Liver (tissue), 9 donors: Measurements from ENCODE around the gene HOXB9. TPM values are rescaled to one million over a fixed set of nuclear protein-coding genes. Genes with fewer than 3 reads are reported as not detected.

Experiments
- DNase-seq: peaks from one replicate; pipeline ENCODE4 v3.0.0-alpha.2; 2017; ENCODE audit warnings: low spot score
- H3K27ac ChIP-seq, 2 donors: one replicate each; pipeline ENCODE4 v1.7.0; 2013; ENCODE audit warnings: inconsistent platforms in 2 of 2, low read length in 2 of 2, control low read depth in 1 of 2, low read depth in 1 of 2, mild to moderate bottlenecking in 1 of 2
- H3K27me3 ChIP-seq, 4 donors: one replicate each; pipeline versions ENCODE4 v1.6.1 to v1.7.0; 2013; ENCODE audit warnings: low read length in 3 of 4, inconsistent platforms in 1 of 4, mild to moderate bottlenecking in 1 of 4, moderate library complexity in 1 of 4; ENCODE audit not compliant: control insufficient read depth in 4 of 4, insufficient read depth in 4 of 4
- H3K36me3 ChIP-seq, 4 donors: one replicate each; pipeline versions ENCODE4 v1.6.1 to v1.7.0; 2013; ENCODE audit warnings: low read length in 3 of 4, mild to moderate bottlenecking in 3 of 4, low read depth in 1 of 4, moderate library complexity in 1 of 4; ENCODE audit not compliant: control insufficient read depth in 4 of 4, insufficient read depth in 3 of 4
- H3K4me1 ChIP-seq, 4 donors: one replicate each; pipeline versions ENCODE4 v1.6.1 to v1.7.0; 2013; ENCODE audit warnings: low read length in 3 of 4, mild to moderate bottlenecking in 3 of 4, moderate library complexity in 1 of 4; ENCODE audit not compliant: control insufficient read depth in 4 of 4, insufficient read depth in 4 of 4
- H3K4me3 ChIP-seq, 3 donors: one replicate each; pipeline versions ENCODE4 v1.6.1 to v1.7.0; 2013; ENCODE audit warnings: low read length in 3 of 3, control low read depth in 1 of 3, low read depth in 1 of 3, mild to moderate bottlenecking in 1 of 3
- H3K9ac ChIP-seq, 2 donors: one replicate each; pipeline ENCODE4 v1.7.0; 2013; ENCODE audit warnings: low read length in 2 of 2, mild to moderate bottlenecking in 2 of 2, moderate library complexity in 2 of 2, control low read depth in 1 of 2, low read depth in 1 of 2
- H3K9me3 ChIP-seq, 4 donors: one replicate each; pipeline versions ENCODE4 v1.6.1 to v1.7.0; 2013; ENCODE audit warnings: low read length in 3 of 4; ENCODE audit not compliant: control insufficient read depth in 4 of 4
- EGR1 ChIP-seq, 2 donors: IDR thresholded peaks; 2 replicates each; pipeline ENCODE4 v1.6.1; 2016 to 2018; ENCODE audit warnings: antibody characterized with exemption in 2 of 2, low read depth in 2 of 2
- FOXA1 ChIP-seq: IDR thresholded peaks from 2 replicates; pipeline ENCODE4 v1.6.1; 2016; ENCODE audit warnings: antibody characterized with exemption
- FOXA2 ChIP-seq: IDR thresholded peaks from 2 replicates; pipeline ENCODE4 v1.6.1; 2016; ENCODE audit warnings: antibody characterized with exemption
- HNF4A ChIP-seq, 2 donors: conservative IDR thresholded peaks; 2 replicates each; pipeline ENCODE4 v1.6.1; 2016; ENCODE audit warnings: antibody characterized with exemption in 2 of 2, mild to moderate bottlenecking in 2 of 2
- HNF4G ChIP-seq: IDR thresholded peaks from 2 replicates; pipeline ENCODE4 v1.6.1; 2016; ENCODE audit warnings: antibody characterized with exemption
- JUND ChIP-seq, 2 donors: IDR thresholded peaks; 2 replicates each; pipeline ENCODE4 v1.6.1; 2016; ENCODE audit warnings: antibody characterized with exemption in 2 of 2
- NR2F2 ChIP-seq: IDR thresholded peaks from 2 replicates; pipeline ENCODE4 v1.6.1; 2016; ENCODE audit warnings: antibody characterized with exemption
- RAD21 ChIP-seq, 2 donors: IDR thresholded peaks; 2 replicates each; pipeline ENCODE4 v1.6.1; 2016; ENCODE audit warnings: antibody characterized with exemption in 2 of 2, mild to moderate bottlenecking in 2 of 2
- SP1 ChIP-seq: IDR thresholded peaks from 2 replicates; pipeline ENCODE4 v1.6.1; 2018; ENCODE audit warnings: antibody characterized with exemption, mild to moderate bottlenecking
- TAF1 ChIP-seq: conservative IDR thresholded peaks from 2 replicates; pipeline ENCODE4 v1.6.1; 2016; ENCODE audit warnings: antibody characterized with exemption, mild to moderate bottlenecking
- YY1 ChIP-seq: IDR thresholded peaks from 2 replicates; pipeline ENCODE4 v1.6.1; 2016; ENCODE audit warnings: antibody characterized with exemption, mild to moderate bottlenecking
- WGBS: extraction: QIAGEN DNeasy Blood & Tissue Kit; methylation state at CpG from one replicate; pipeline ENCODE4 v1.1.7; 2013; 5-methylcytosine and 5-hydroxymethylcytosine counted together
- polyA plus RNA-seq, 2 donors: library from polyadenylated mRNA; stranded (reverse) in 1 of 2; unstranded in 1 of 2; fragments of 200-250 nt in 1 of 2; fragments of >200 nt in 1 of 2; fragmentation: Nextera tagmentation in 1 of 2; extraction: Ambion mirVana in 1 of 2; gene quantifications; one replicate each; pipeline versions ENCODE4 v1.2.1 to v1.2.3, GENCODE V29; 2013 to 2015
- total RNA-seq, 2 donors: library from RNA; depleted of rRNA; stranded (reverse); fragments of >200 nt; gene quantifications; one replicate each; pipeline ENCODE4 v1.2.3, GENCODE V29; 2014
- TF ChIP-seq, protein P1 (sequence below): IDR thresholded peaks from 2 replicates; pipeline ENCODE4 v1.6.1; 2016; ENCODE audit warnings: antibody characterized with exemption, mild to moderate bottlenecking
- TF ChIP-seq, protein P2 (sequence below): fragments of 150-350 bp; IDR thresholded peaks from 2 replicates; pipeline ENCODE4 v1.5.1; 2017; ENCODE audit warnings: improper control_type of control experiment, low read depth, low read length; ENCODE audit not compliant: missing input control
- TF ChIP-seq, protein P3 (sequence below): IDR thresholded peaks from 2 replicates; pipeline ENCODE4 v1.6.1; 2016; ENCODE audit warnings: antibody characterized with exemption
- TF ChIP-seq, protein P4 (sequence below): IDR thresholded peaks from 2 replicates; pipeline ENCODE4 v1.6.1; 2016; ENCODE audit warnings: antibody characterized with exemption
- TF ChIP-seq, protein P5 (sequence below): IDR thresholded peaks from 2 replicates; pipeline ENCODE4 v1.6.1; 2016; ENCODE audit warnings: antibody characterized with exemption
- donor health status: healthy.
- donor health status: healthy.
- donor health status: healthy.
- donor health status: healthy.
- donor health status: healthy.

The HOXB9 gene
- total and polyA plus RNA-seq, 4 donors: not detected

DNA sequence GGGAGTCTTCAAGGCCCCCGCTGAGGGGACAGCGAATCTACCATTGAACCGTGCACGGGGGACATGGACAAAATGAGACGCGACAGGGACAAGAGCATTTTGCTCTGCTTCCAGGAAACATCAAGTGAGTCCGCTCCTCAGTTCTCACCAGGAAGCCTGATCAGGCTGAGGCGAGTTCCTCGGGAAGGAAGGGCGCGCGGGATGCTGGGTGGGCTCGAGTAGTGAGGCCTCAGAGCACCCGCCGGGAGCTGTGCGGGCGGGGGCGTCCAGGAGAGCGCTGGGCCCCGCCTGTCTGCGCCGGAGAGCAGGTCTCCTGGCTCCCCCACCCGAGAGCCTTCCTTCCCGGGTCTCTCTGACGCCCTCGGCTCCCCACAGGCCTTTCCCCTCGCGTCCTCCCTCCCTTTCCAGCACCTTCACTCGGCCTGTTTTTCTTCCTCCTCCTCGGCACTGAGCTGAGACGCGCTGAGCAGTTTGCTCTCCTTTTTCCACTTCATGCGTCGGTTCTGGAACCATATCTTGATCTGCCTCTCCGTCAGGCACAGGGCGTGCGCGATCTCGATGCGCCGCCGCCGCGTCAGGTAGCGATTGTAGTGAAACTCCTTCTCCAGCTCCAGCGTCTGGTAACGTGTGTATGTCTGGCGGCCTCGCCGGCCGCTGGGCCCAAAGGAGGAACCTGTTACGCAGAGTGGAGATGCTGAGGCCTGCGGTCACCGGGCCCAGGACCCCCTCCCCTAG, 30.0 kb downstream of the HOXB9 start:
- H3K9ac ChIP-seq: no peak overlapping the region
- H3K4me3 ChIP-seq: no peak overlapping the region
- no peaks in the 10 kb centered on the region for H3K36me3 ChIP-seq
- WGBS: 28% methylated on average over 54 of the region's 54 CpGs
- peaks cover 2 to 23% (median 4%) of the 10 kb centered on the region in 4 donors for H3K4me1 ChIP-seq
- H3K27me3 ChIP-seq: peaks cover 4 to 22% (median 11%) of the 10 kb centered on the region in 4 donors
- no peaks in the 10 kb centered on the region for H3K9me3 ChIP-seq
- no peak for TF ChIP-seq JUND (IDR thresholded peaks at IDR 0.05)
- TF ChIP-seq TAF1: no peak
- TF ChIP-seq FOXA2: no peak
- no peak for TF ChIP-seq RAD21 (IDR thresholded peaks at IDR 0.05)
- TF ChIP-seq HNF4A (conservative IDR thresholded peaks at IDR 0.05): no peak
- no peak for TF ChIP-seq SP1
- TF ChIP-seq, protein P1, sequence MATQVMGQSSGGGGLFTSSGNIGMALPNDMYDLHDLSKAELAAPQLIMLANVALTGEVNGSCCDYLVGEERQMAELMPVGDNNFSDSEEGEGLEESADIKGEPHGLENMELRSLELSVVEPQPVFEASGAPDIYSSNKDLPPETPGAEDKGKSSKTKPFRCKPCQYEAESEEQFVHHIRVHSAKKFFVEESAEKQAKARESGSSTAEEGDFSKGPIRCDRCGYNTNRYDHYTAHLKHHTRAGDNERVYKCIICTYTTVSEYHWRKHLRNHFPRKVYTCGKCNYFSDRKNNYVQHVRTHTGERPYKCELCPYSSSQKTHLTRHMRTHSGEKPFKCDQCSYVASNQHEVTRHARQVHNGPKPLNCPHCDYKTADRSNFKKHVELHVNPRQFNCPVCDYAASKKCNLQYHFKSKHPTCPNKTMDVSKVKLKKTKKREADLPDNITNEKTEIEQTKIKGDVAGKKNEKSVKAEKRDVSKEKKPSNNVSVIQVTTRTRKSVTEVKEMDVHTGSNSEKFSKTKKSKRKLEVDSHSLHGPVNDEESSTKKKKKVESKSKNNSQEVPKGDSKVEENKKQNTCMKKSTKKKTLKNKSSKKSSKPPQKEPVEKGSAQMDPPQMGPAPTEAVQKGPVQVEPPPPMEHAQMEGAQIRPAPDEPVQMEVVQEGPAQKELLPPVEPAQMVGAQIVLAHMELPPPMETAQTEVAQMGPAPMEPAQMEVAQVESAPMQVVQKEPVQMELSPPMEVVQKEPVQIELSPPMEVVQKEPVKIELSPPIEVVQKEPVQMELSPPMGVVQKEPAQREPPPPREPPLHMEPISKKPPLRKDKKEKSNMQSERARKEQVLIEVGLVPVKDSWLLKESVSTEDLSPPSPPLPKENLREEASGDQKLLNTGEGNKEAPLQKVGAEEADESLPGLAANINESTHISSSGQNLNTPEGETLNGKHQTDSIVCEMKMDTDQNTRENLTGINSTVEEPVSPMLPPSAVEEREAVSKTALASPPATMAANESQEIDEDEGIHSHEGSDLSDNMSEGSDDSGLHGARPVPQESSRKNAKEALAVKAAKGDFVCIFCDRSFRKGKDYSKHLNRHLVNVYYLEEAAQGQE: no peak
- no peak for TF ChIP-seq HNF4G
- TF ChIP-seq, protein P2, sequence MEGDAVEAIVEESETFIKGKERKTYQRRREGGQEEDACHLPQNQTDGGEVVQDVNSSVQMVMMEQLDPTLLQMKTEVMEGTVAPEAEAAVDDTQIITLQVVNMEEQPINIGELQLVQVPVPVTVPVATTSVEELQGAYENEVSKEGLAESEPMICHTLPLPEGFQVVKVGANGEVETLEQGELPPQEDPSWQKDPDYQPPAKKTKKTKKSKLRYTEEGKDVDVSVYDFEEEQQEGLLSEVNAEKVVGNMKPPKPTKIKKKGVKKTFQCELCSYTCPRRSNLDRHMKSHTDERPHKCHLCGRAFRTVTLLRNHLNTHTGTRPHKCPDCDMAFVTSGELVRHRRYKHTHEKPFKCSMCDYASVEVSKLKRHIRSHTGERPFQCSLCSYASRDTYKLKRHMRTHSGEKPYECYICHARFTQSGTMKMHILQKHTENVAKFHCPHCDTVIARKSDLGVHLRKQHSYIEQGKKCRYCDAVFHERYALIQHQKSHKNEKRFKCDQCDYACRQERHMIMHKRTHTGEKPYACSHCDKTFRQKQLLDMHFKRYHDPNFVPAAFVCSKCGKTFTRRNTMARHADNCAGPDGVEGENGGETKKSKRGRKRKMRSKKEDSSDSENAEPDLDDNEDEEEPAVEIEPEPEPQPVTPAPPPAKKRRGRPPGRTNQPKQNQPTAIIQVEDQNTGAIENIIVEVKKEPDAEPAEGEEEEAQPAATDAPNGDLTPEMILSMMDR: no peak
- no peak for TF ChIP-seq EGR1 (IDR thresholded peaks at IDR 0.05; ENCODE audit: low read depth in 2 of 2)
- no peak for TF ChIP-seq NR2F2
- no peak for TF ChIP-seq YY1
- TF ChIP-seq, protein P3, sequence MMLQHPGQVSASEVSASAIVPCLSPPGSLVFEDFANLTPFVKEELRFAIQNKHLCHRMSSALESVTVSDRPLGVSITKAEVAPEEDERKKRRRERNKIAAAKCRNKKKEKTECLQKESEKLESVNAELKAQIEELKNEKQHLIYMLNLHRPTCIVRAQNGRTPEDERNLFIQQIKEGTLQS: no peak
- TF ChIP-seq FOXA1: no peak
- TF ChIP-seq, protein P4, sequence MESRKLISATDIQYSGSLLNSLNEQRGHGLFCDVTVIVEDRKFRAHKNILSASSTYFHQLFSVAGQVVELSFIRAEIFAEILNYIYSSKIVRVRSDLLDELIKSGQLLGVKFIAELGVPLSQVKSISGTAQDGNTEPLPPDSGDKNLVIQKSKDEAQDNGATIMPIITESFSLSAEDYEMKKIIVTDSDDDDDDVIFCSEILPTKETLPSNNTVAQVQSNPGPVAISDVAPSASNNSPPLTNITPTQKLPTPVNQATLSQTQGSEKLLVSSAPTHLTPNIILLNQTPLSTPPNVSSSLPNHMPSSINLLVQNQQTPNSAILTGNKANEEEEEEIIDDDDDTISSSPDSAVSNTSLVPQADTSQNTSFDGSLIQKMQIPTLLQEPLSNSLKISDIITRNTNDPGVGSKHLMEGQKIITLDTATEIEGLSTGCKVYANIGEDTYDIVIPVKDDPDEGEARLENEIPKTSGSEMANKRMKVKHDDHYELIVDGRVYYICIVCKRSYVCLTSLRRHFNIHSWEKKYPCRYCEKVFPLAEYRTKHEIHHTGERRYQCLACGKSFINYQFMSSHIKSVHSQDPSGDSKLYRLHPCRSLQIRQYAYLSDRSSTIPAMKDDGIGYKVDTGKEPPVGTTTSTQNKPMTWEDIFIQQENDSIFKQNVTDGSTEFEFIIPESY: no peak
- TF ChIP-seq, protein P5, sequence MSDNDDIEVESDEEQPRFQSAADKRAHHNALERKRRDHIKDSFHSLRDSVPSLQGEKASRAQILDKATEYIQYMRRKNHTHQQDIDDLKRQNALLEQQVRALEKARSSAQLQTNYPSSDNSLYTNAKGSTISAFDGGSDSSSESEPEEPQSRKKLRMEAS: no peak
- DNase-seq: no peak
- H3K27ac ChIP-seq: no peak overlapping the region
